RKO (cell line): Measurements from ENCODE around the gene IL3.

Source experiments
- DNase-seq: peaks from one replicate; pipeline ENCODE4 v3.0.0-alpha.2; 2016; ENCODE audit warnings: low spot score

IL3 gene

DNA sequence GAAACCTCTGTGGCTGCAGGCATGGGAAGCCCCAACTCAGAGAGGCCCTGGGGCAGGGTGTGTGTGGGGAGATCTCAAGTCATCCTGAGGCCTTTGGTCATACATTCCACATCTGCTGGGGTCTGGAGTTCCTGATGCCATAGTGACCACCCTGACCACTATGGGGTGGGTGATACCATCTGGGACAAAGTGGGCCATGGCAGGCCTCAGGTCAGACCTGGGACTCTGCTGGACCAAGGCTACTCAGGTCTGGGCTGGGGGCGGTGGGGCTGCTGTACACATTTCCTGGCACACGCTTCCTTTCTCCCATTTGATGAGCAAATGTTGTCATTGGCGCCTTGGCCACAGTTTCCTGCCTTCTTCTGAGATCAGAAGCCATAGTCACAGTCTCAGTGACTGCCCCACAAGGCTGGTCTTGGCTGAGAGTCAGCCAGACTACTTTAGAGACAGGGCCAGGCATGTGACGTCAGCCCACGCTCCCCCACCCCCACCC, 33.9 kb upstream of the IL3 start:
- no peak for DNase-seq

DNA sequence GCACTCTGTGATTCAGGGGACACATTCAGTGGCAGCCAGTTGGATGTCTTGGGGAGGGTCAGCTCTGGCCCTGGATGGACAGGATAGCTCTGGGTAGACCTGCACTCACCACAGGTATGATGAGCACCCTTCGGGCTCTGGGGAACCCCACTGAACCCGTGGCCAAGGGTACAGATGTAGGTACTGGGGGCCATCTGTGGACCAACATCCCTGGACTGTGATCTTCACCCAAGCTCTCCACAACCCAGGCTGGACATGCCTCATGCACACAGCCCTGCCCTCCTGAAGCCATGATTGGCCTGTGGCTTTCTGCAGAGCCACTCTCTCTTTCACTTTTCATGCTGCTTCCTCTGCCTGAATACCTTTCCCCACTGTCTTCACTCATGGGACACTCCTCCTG, 33.4 kb upstream of the IL3 start:
- no peak for DNase-seq

DNA sequence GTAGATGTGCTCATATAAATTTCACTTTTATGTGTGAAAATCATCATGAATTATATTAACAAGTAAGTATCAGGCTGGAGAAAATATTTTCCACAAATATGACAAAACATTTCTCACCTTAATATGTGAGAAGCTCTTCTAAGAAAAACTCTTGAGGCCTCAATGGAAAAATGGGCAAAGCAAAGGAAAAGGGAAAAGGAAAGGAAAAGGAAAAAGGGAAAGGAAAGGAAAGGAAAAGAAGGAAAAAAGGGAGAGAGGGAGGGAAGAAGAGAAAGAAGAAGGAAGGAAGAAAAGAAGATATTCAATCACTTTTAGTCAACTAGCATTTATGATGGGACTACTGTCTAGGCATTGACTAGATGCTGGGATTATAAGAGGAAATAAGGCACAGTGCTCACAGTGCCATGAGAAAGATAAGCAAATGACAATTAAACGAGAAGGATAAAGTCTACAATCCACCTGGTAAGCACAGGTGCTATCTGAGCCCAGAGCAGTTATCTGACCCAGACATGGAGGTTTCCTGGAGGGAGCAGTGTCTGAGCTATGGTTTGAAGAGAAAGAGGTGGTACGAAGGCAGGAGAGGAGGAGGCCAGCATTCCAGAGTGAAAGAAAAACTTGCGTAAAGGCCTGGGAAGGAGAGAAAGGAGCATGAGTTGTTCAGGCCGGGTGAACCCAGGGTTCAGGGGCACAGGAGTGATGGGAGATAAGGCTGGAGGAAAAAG, 30.7 kb upstream of the IL3 start:
- DNase-seq, result no peak

DNA sequence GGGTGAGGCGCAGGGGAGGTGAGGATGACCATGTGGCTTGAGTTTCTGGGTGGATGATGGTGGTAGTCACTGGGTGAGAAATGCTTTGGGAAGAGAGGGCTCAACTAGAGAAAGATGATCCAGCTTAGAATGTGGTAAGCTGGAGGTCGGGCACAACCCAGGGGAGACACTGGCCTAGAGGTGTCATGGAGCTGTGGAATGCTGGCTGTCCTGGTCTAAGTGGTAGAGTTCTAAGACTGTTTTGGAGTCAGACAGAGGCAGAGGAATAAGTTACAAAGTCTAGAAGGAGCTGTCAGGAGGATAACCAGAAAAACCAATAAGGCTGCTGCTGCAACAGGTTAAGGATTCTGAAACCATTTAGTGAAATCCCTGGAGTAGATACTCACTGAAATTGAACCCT, 29.8 kb upstream of the IL3 start:
- DNase-seq, result no peak

DNA sequence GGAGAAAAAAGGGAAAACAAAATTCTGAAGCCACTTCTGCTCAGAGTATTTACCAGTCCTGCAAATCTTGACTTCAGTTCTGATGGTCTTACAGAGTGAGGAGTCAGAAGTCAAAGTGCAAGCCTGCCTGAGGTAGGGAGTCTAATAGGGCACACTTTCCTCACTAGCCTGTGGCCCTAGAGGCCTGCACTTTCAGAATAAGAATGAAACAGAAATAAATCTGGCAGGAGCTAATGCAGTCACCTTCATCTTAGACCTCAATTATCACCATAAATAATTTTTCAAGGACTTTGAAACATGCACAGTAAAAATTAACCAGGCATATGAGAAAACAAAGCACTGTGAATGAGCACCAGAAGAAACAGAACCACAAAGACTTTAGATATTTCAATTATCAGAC, 28.3 kb upstream of the IL3 start:
- DNase-seq, result no peak

DNA sequence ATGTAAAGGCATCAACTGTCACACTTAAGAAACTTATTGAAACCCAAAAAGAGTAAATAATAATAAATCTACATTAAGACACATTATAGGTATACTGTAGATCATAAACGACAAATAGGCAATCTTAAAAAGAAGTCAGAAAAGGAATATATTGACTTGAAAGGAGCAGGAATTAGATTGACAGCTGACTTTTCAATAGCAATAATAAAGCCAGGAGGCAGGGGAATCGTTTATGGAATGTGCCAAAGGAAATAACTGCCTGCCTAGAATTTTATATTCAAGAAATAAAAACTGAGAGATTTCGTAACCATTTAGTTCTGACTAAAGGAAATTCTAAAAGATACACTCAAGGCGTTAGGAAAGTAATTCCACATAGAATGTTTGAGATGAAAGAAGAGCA, 27.3 kb upstream of the IL3 start:
- no peak for DNase-seq

DNA sequence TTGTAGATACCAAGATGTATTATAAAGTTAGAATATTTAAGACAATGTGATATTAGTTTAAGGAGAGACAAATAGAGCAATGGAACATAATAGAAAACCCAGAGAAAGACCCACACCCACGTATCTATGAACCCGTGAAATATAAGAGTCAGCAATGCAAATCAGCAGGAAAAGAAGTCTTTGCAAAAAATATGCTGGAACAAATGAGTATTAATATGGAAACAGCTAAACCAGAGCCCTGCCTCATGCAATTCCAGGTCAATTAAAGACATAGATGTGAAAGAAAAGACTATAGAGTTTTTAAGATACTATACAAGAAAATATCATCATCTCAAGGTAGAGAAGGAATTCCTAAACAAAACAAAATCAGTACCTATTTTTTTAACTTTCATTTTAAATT, 23.1 kb upstream of the IL3 start:
- DNase-seq, result no peak

DNA sequence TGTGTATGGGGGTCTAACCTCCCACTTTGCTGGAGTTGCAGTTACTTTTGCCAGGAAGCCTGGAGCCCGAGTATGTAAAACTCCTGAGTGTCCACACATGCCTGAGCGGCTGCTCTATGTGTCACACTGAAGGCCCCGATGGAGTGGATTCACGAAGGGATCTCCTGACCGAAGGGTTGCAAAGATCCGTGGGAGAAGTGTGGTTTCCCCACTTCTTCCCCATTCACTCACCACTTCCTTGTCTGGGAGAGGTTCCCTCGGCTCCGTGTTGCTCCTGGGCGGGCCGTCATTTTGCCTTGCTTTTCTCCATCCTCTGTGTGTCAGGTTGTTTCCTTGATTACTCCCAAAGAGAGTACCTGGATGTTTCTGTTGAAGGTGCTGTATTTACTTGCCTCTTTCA, 16.2 kb upstream of the IL3 start:
- DNase-seq, result no peak

DNA sequence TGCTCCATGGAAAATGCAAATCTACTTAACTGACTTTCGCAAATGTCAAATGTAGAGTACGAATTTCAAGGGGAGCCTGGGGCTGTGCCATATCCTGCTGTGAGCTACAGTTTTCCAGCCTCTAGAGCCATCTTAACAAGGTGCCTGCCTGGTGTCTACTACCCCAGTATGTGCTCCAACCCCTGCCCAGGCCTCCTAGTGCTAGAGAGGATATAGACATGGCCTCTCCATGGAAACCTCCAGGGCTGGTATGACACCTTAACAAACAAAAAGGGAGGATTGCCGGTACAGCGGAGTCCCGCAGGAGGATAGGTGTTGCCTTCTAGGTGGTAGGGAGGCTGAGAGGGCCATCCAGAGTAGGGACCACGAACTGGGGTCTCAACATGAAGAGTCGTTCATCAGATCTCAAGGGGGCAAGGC, 13.6 kb upstream of the IL3 start:
- DNase-seq, result no peak

DNA sequence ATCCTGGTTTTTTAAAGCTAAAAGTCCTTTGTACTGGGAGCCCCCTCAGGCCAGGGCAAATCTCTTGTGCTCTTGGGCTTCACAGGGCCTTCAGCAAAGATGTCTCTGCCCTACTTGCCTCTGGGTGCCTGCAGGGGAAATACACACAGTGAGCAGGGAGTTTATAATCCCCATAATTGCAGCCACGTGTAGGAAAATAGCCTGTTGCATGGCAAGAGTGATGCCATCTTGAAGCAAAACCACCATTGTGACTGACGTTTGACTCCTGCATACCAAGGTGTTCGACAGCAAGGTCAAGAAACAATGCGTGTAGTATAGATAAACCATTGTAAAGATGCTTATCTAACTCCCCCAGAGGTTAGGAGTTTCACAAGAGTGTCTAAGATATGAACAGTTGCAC, 11.4 kb upstream of the IL3 start:
- no peak for DNase-seq

DNA sequence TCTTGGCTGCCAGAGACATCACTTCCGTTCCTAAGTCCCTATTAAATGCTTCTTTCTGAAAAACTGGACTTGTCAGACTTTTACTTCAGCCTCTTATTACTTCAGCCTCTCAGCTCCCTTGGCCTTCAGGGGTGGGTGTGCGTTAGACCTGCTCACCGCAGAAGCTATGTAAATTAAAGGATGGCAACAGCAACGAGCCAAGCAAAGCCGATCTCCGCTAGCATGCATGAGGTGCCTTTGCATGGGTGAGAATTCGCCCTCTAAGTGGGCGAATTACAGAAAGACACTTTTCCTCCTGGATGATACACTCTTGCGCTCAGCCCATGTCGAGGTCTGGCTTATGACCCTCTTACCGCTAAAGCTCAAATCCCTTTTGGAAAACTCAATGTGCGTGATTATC, 10.9 kb upstream of the IL3 start:
- DNase-seq, result no peak

DNA sequence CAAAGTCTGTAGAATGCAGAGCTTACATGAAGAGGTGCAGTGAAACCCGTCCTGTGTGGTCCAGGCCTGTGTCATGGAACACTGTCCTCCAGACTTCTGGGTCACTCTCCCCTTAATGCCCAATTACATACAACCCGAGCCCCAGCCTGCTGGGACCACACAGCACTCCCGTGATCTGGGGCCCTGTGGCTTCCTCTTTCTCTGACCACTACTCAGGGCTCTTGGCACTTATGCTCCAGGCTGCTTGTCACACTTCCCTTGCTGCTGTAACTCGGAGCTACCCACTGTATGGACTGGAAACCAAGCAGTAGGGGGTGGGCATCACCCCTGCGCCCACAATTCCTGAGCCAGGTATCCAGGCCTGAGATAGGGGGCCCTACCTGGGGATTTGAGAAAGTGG, 10.3 kb upstream of the IL3 start:
- DNase-seq, result no peak

DNA sequence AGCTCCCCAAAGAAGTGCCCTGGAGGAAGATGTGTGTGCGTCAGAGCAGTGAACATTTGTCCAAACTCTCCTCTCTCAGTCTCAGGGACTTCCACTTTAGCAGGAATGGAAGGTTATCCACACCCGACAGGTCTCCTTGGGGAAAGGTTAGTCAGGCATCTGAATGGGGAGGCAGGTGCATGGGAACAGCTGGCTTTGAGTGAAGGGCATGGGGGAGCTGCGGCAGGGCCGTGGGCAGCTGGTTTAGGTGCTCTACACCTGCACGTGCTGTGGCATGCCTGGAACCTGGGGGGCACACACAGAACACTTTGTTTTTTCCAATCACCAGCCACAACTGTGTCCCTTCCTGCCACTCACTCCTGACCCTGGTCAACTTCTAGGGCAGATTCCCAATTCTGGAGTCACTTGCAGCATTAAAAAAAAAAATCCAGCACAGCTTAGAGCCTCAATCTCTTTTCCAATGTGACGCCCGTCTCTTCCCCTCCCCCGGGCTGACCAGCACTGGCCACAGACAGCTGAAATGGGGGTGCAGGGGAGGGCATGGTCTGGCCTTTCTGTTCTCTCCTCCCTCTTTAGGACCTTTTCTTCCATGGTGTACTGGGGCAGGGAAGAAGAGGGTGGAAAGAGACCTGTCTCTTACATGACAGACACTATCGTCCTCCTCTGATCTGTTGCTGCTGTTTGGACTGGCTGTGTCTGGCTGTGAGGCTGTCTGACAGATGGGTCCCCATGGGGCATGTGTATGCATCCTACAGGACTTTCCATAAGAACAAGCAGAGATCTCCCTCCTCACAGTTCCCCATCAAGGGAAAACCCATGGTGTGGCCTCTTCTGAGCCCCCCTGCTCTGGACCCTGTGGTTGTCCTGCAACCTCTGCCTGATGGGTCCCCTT, 9.5 kb upstream of the IL3 start:
- DNase-seq, result no peak

DNA sequence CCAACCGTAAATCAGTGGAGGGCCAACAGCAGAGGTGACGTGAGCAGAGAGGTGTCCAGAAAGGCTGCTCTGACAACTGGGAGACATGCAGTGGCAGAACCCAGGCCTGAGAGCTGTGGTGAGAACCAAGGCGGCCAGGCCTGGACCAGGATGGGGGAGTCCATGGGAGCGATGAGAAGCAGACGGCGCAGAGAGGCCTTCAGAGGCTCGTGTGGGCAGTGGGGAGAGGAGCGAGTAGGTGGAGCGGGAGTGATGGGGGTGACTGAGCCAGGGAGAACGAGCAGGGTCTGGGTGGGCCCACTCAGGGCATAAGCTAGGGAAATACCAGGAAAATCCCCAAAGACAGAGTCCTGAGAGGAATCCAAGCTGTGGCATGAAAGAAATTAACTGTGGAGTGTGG, 7.9 kb upstream of the IL3 start:
- DNase-seq, result no peak

DNA sequence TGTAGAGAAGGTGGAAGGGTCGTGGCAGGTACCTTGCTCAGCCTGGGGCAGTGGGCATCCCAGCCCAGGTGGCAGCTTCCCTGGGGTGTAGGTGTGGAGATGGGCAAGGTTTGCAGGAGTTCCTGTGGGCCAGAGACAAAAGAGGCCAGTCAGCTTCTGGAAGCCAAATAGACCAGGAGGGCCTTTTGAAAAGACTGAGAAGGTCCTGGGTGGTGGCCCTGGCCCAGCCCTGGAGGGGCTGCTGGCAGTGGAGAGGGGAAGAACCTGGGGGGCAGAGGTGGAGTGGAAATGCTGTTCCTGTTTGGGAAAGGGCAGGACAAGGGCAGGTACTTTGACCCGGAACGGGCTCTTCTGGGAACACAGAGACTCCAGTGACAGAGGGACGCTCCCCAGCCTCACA, 7.0 kb upstream of the IL3 start:
- DNase-seq, result no peak

DNA sequence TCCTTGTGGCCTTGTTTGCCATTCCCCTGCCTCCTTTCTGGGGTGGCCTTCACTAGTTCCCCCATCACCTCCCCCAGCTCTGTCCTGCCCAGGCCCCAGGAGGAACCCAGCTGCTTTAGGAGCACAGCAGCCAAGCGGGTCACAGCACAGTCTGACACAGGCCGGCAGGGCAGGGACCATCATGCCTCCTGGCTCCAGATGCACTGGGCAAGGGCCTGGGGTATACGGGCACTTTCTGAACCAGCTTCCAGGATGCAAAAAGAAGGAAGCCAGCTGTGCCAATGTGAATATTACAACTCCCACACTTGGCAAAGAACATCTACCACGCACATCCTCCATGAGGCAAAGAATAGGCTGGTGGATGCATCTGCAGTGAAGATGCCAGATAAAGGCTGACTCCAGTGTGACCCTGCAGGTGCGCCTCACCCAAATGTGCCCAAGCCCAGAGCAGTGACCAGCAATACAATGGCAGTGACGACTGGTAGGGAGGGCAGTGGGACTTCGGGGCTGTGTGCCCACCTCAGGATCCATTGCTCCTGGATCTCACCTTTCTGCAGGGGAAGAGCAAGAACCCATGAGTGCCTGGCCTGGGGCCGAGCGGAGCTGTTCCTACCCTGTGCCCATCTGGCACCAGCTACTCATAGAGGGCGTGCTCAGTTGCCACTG, 6.3 kb upstream of the IL3 start:
- DNase-seq, result no peak

DNA sequence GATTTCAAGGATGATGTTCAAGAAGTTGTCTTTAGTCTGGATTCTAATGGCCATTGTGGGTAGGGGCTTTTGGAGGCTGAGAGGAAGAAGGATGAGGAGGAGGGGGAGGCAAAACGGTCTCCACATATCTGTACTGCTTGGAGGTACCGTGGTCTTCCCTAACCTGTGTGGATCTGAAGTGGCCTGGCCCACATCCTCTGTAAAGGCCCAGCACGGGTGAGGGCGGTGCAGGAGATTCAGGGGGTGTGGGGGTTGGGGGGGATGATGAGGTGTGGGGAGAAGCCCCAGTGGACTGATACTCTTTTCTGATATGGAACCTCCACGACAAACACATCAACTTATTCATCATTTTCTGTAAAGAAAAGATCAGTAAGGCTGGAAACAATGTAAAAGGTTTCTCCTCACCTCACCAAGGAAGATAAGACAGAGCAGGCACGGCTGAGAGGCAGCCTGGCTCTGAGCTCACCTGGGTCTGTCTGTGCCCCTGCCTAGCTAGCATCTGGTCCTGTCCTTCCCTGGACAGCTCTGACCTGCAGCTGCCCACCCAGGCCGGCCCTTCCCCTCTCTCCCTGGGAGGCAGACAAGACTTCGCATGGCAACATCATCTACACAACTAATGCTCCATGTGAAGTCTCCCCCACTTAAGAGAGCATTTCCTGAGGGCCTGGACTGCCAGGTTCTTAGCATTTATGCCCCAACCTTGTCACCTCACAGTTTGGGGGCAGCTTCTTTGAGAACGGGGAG, 5.6 kb upstream of the IL3 start:
- DNase-seq, result no peak

DNA sequence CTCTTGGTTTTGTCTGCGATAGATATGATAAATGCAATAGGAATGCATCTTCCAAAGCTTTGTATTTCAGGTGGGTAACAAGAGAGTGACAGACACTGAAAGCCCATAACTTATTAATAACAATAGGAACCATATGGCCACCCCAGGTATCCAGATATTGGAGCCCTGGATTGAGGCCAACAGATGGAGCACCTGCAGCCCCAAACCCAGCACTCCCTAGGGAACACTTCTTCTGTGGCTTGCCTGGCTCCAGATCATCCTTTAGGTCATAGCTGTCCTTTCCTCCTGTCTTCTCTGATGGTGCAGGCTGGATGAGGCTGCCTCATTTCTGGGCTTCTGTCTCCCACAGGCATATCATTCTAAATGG, 5.0 kb upstream of the IL3 start:
- DNase-seq, result no peak

DNA sequence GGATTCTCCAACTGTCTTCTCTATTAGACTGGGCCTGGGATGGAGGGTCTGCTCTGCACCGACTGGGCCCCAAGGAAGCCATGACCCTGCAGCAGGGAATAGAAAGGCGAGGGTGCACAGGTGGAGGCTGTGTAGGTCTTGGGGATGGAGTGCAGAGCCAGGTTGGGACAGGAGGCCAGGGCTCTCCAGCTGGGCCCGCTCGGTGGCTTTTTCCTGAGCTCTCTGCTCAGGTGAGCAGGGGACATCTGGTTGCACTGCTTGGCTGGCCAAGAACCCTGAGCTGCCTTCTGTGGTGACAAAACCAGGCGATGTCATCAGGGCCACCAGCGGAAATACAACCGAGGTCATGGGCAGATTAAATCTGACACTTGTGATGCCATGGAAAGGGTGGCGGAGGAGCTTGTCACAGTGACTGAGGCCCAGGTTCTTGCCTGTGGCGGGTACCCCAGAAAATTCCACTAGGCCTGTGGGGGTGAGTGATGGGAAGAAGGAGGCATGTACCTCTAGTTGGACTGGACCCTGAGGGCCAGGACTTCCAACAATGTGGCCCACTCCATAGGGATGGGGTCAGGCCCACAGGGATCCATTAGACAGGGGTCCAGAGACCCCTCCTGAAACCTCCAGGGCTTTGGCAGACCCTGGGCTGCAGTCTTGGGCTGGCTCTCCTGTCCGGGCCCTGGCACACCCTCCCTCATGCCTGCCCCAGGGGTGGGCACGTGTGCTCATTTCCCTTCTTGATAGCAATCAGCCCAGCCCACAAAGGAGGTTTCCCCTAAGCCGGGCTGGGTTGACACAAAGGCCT, 4.4 kb upstream of the IL3 start:
- DNase-seq, result no peak

DNA sequence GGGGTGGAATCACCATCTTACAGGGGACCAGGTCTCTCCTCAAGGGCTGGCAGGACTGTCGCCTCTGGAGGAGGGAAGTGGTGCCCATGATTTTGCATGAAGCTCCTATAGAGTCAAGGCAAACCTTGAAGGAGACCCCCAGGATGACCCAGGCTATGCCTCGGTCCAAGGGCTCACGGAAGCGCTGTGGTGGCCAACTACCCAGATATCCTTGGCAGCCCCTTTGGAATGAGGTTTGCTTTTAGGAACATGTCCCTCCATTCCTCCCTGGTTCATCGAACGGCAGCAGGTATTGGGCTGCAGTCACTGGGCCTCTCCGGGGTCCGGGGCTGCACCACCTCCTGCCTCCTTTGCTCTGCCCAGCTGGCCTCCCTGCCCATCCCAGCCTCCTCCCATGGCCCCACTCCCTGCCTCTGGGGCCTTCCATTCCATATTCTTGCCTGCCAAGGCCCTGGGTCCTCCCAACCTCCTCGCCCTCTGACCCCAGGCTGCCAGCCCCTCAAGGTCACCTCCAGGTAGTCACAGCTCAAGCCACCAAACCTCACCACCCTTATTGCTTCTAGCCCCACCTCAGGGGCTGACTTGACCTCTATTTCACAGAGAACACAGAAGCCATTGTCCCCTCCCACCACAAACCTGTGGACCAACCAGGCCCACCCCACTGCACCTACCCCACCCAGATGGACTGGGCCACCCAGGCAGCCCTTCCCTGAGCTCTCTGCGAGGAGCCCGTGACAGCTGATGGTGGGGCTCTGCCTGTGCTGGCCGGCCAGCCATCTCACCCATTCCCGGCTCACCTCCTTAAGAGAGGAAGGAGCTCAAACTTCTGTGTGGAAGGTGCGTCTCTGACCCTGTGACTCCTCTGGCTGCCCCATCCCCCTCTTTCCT, 3.6 kb upstream of the IL3 start:
- no peak for DNase-seq
